ENCODE results near the gene TEX101. TPM values are rescaled to one million over a fixed set of nuclear protein-coding genes. Genes with fewer than 3 reads are reported as not detected.
A peak's percentile ranks its signal among the peaks of the same experiment; 100 is the strongest.

The TEX101 gene
- total and polyA plus RNA-seq, 5 donors from 2014 or later: not detected

DNA sequence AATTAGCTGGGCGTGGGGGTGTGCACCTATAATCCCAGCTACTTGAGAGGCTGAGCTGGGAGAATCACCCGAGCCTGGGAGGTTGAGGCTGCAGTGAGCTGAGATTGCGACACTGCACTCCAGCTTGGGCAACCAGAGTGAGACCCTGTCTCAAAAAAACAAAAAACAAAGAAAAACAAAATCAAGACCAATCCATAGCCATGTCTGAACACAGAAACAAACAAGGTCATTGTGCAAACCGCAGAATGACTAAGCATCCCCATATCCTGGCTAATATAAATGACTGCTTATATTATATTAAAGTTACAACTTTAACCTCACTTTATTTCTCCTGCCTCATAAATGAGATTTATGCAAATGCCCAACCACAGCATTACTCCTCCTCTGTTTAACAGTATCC is 53.0 kb downstream of the TEX101 start:
- Mint-ChIP-seq H3K4me1 (peaks cover 10 to 85% (median 24%) of the 10 kb centered on the region in 4 donors), H3K4me3 (peak overlapping the region in 2 of 4 donors; percentile 42 to 48), H3K9me3 (no peaks in the 10 kb centered on the region), H3K36me3 (no peaks in the 10 kb centered on the region), H3K27me3 (no peaks in the 10 kb centered on the region), H3K27ac (peak overlapping the region in 2 of 3 donors; percentile 96 to 100)
- Histone ChIP-seq H3K27me3 (ENCODE audit: control insufficient read depth, insufficient read depth, low read length) (no peaks in the 10 kb centered on the region), H3K27ac (ENCODE audit: insufficient read depth, low read length, poor library complexity, severe bottlenecking) (no peak overlapping the region), H3K4me3 (ENCODE audit: low read depth, low read length) (no peak overlapping the region), H3K9me3 (ENCODE audit: control insufficient read depth in 2 of 2, low read length in 2 of 2) (no peaks in the 10 kb centered on the region), H3K4me1 (ENCODE audit: control insufficient read depth, insufficient read depth, low read length, poor library complexity, severe bottlenecking) (peaks cover 51% of the 10 kb centered on the region), H3K36me3 (ENCODE audit: control insufficient read depth, insufficient read depth, low read length) (no peaks in the 10 kb centered on the region)
- DNase-seq: peak in 1 of 3 donors; percentile 20
- no peak for ATAC-seq (ENCODE audit: low read depth in 2 of 2)

Other genes starting within 250 kb of the TEX101 start
- gene PSG5, start 228.4 kb upstream of the TEX101 start, total RNA-seq: not detected
- not detected for gene PSG5, start 228.4 kb upstream of the TEX101 start, polyA plus RNA-seq
- gene PSG4, start 209.3 kb upstream of the TEX101 start, total RNA-seq: 0.76 TPM
- gene PSG4, start 209.3 kb upstream of the TEX101 start, polyA plus RNA-seq: not detected
- not detected for gene PSG9, start 145.4 kb upstream of the TEX101 start, total RNA-seq
- gene PSG9, start 145.4 kb upstream of the TEX101 start, polyA plus RNA-seq: not detected
- not detected for gene CD177, start 61.2 kb upstream of the TEX101 start, total RNA-seq
- under 1 TPM in 2 of 4 donors, not detected in 2; 0.29 to 0.36 TPM for gene CD177, start 61.2 kb upstream of the TEX101 start, polyA plus RNA-seq
- gene LYPD3, start 50.7 kb downstream of the TEX101 start, total RNA-seq: 12.7 TPM
- gene LYPD3, start 50.7 kb downstream of the TEX101 start, polyA plus RNA-seq: 1 to 10 TPM; 1.8 to 6.5 (median 4.3) TPM
- 64.1 TPM for gene PHLDB3, start 89.9 kb downstream of the TEX101 start, total RNA-seq
- 1 to 10 TPM; 1.5 to 4.4 (median 3.6) TPM for gene PHLDB3, start 89.9 kb downstream of the TEX101 start, polyA plus RNA-seq
- gene ETHE1, start 112.3 kb downstream of the TEX101 start, total RNA-seq: 22.8 TPM
- gene ETHE1, start 112.3 kb downstream of the TEX101 start, polyA plus RNA-seq: 10 to 100 TPM; 55.1 to 73.5 (median 64.4) TPM
- 3.3 TPM for gene ZNF575, start 118.3 kb downstream of the TEX101 start, total RNA-seq
- gene ZNF575, start 118.3 kb downstream of the TEX101 start, polyA plus RNA-seq: 1 to 10 TPM in 3 of 4 donors, under 1 TPM in 1; 0.83 to 1.6 (median 1.3) TPM
- gene XRCC1, start 160.6 kb downstream of the TEX101 start, total RNA-seq: 35.4 TPM
- 10 to 100 TPM; 19.8 to 26.9 (median 24.3) TPM for gene XRCC1, start 160.6 kb downstream of the TEX101 start, polyA plus RNA-seq
- not detected for gene PINLYP, start 160.9 kb downstream of the TEX101 start, total RNA-seq
- 1 to 10 TPM in 1 of 4 donors, under 1 TPM in 3; 0.42 to 1.3 (median 0.65) TPM for gene PINLYP, start 160.9 kb downstream of the TEX101 start, polyA plus RNA-seq
- 40.9 TPM for gene IRGQ, start 181.2 kb downstream of the TEX101 start, total RNA-seq
- gene IRGQ, start 181.2 kb downstream of the TEX101 start, polyA plus RNA-seq: 1 to 10 TPM in 3 of 4 donors, under 1 TPM in 1; 0.54 to 3.0 (median 1.5) TPM
- gene ZNF576, start 181.7 kb downstream of the TEX101 start, total RNA-seq: 8.7 TPM
- 10 to 100 TPM in 2 of 4 donors, 1 to 10 TPM in 2; 5.5 to 11.0 (median 9.9) TPM for gene ZNF576, start 181.7 kb downstream of the TEX101 start, polyA plus RNA-seq
- 0.64 TPM for gene SRRM5, start 197.2 kb downstream of the TEX101 start, total RNA-seq
- gene SRRM5, start 197.2 kb downstream of the TEX101 start, polyA plus RNA-seq: 1 to 10 TPM in 1 of 4 donors, under 1 TPM in 3; 0.42 to 1.1 (median 0.63) TPM
- 26.6 TPM for gene ZNF428, start 204.7 kb downstream of the TEX101 start, total RNA-seq
- 10 to 100 TPM; 12.6 to 14.6 (median 13.7) TPM for gene ZNF428, start 204.7 kb downstream of the TEX101 start, polyA plus RNA-seq
- 0.30 TPM for gene CADM4, start 225.0 kb downstream of the TEX101 start, total RNA-seq
- gene CADM4, start 225.0 kb downstream of the TEX101 start, polyA plus RNA-seq: not detected